Measurements from ENCODE around the gene IER2.

GRCh38 chr19:13159713-13160112 is 9.5 kb downstream of the IER2 start:
- TF ChIP-seq, protein P1, sequence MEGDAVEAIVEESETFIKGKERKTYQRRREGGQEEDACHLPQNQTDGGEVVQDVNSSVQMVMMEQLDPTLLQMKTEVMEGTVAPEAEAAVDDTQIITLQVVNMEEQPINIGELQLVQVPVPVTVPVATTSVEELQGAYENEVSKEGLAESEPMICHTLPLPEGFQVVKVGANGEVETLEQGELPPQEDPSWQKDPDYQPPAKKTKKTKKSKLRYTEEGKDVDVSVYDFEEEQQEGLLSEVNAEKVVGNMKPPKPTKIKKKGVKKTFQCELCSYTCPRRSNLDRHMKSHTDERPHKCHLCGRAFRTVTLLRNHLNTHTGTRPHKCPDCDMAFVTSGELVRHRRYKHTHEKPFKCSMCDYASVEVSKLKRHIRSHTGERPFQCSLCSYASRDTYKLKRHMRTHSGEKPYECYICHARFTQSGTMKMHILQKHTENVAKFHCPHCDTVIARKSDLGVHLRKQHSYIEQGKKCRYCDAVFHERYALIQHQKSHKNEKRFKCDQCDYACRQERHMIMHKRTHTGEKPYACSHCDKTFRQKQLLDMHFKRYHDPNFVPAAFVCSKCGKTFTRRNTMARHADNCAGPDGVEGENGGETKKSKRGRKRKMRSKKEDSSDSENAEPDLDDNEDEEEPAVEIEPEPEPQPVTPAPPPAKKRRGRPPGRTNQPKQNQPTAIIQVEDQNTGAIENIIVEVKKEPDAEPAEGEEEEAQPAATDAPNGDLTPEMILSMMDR (IDR thresholded peaks at IDR 0.05; ENCODE audit: low read length), result no peak
- no peak for TF ChIP-seq EZH2 (IDR thresholded peaks at IDR 0.05; ENCODE audit: borderline replicate concordance, low read length)
